ENCODE results near the gene ZIC2. TPM values are rescaled to one million over a fixed set of nuclear protein-coding genes. Genes with fewer than 3 reads are reported as not detected.

ZIC2 gene
- total and polyA plus RNA-seq, 2 of the 8 experiments (the other 6 are each of a cell fraction or from before 2014, with no cell fraction given): 53.2 to 372 TPM

DNA sequence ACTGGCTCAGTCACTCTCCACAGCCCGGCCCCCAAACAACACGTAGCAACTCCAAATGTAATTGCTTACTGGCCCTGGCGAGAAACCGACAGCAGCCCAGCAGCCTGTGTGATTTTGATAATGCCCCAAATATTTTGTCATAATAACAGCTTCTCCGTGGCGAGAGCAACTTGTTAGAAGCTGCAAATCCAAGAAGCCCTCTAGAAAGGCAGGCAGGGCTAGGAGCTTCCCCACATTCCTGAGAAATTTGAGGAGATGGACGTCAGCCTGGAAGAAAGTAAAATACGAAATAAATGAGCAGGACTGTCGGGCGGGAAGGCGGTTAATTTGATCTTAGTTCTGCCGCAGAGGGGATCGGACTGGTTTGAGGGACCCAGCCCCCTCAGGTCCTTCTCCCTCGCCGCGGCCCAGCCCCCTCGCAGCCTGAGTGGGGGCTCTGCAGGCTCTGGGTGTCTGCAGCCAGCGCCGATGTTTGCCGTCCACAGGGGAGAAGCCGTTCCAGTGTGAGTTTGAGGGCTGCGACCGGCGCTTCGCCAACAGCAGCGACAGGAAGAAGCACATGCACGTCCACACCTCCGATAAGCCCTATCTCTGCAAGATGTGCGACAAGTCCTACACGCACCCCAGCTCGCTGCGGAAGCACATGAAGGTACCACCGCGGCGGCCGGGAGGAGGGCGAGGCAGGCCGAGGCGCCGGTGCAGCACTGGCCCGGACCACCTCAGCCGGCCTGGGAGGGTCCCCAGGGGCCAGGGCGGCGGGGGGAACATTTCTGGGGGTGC is 3.1 kb downstream of the ZIC2 start:
- DNase-seq (ENCODE audit: low read depth in 1 of 2, low spot score in 2 of 2) (no peak), FAIRE-seq (no peak)
- peak overlapping the region; percentile 81; the same call in 1 of the 2 replicates for H2BK12ac ChIP-seq (ENCODE audit: low read depth, low read length)
- no peak overlapping the region for H3K14ac ChIP-seq (ENCODE audit: insufficient read length)
- peaks cover 18 to 48% (median 31%) of the 10 kb centered on the region in 4 experiments; a peak in 6 of 8 replicates for H3K36me3 ChIP-seq (ENCODE audit: control insufficient read depth in 2 of 4, insufficient read depth in 4 of 4, low read length in 3 of 4)
- ChIA-PET POLR2A (ENCODE audit: partially characterized antibody) (interaction anchor here (0.6 to 11.2 kb wide), 7 partner anchors 9 to 297 kb away, joined by 3 to 145 read pairs (median 39); partner anchors contain the start of gene ZIC5), CTCF (ENCODE audit: partially characterized antibody) (interaction anchor here (0.9 to 2.5 kb wide), 8 partner anchors 14 to 251 kb away, joined by 3 to 10 read pairs (median 3); no protein-coding TSS in a partner anchor)
- H3K4me2 ChIP-seq (ENCODE audit: insufficient read depth in 1 of 2, low read depth in 2 of 2, low read length in 2 of 2): peak overlapping the region; percentile 83 to 95
- H2BK20ac ChIP-seq (ENCODE audit: low read length): peak overlapping the region; percentile 55; the same call in 1 of the 2 replicates
- peaks cover 0 to 19% (median 4%) of the 10 kb centered on the region in 4 experiments; a peak in 6 of 7 replicates for H3K4me1 ChIP-seq (replicated peaks in 1 of 4; ENCODE audit: control insufficient read depth in 3 of 4, insufficient read depth in 4 of 4, low read length in 3 of 4)
- no peak overlapping the region; the same call in 1 of the 2 replicates for H2BK5ac ChIP-seq (ENCODE audit: low read depth, low read length)
- peaks cover 32% of the 10 kb centered on the region for H3K23me2 ChIP-seq (ENCODE audit: low read depth, low read length)
- peaks cover 0 to 18% (median 5%) of the 10 kb centered on the region in 4 experiments; a peak in 5 of 7 replicates for H3K27me3 ChIP-seq (replicated peaks in 1 of 4; ENCODE audit: control insufficient read depth in 3 of 4, extremely low read depth in 1 of 4, insufficient read depth in 3 of 4, low read length in 3 of 4)
- no peak overlapping the region for H2AK5ac ChIP-seq (ENCODE audit: low read depth, low read length)
- 0 out of 2 replicates have a peak overlapping the region, but pooled peaks have one; percentile 31 for H2BK15ac ChIP-seq (ENCODE audit: low read length)
- H3K4me3 ChIP-seq (ENCODE audit: extremely low read depth in 1 of 4, insufficient read depth in 2 of 4, low read depth in 3 of 4, low read length in 4 of 4): peak overlapping the region; percentile 93 to 96 (median 94)
- 2% methylated on average over 39 of the region's 44 CpGs; no CpG with 5 or more reads in 1 of the 2 experiments for WGBS, 2 experiments (ENCODE audit: extremely low coverage in 1 of 2, insufficient coverage in 1 of 2, insufficient read length in 1 of 2, insufficient replicate concordance in 2 of 2, low coverage in 1 of 2, low lambda C conversion rate in 2 of 2, missing lambda C conversion rate in 1 of 2)
- 0 out of 2 replicates have a peak overlapping the region, but pooled peaks have one; percentile 90 for H4K8ac ChIP-seq (ENCODE audit: extremely low read depth, insufficient read depth, low read length)
- H3K79me2 ChIP-seq (ENCODE audit: control insufficient read depth in 1 of 2, insufficient read depth in 2 of 2, low read length in 2 of 2): peaks cover 21 to 60% of the 10 kb centered on the region in 2 experiments
- peak overlapping the region; percentile 57 for H3K4ac ChIP-seq (replicated peaks; ENCODE audit: insufficient read length, low read depth, low read length)
- H3K18ac ChIP-seq (ENCODE audit: extremely low read depth, low read length): peak overlapping the region; percentile 85
- no peak overlapping the region for H2AFZ ChIP-seq (ENCODE audit: low read length)
- H4K5ac ChIP-seq (ENCODE audit: insufficient read length, low read depth, low read length): peak overlapping the region; percentile 36
- peak overlapping the region; percentile 10 for H3K56ac ChIP-seq (replicated peaks; ENCODE audit: insufficient read length, low read depth, low read length)
- no peak overlapping the region for H3K23ac ChIP-seq (ENCODE audit: insufficient read length)
- peak overlapping the region; percentile 35; the same call in 1 of the 2 replicates for H3K27ac ChIP-seq (ENCODE audit: low read depth, low read length)
- peak overlapping the region; percentile 89 for H4K91ac ChIP-seq (replicated peaks; ENCODE audit: insufficient read length, low read length)
- H3K79me1 ChIP-seq (ENCODE audit: low read depth, low read length): no peaks in the 10 kb centered on the region; the same call in 1 of the 2 replicates
- no peaks in the 10 kb centered on the region; a peak in 1 of 4 replicates for H3K9me3 ChIP-seq (ENCODE audit: insufficient read depth in 2 of 2, low read depth in 1 of 2, low read length in 1 of 2)
- peaks cover 18 to 27% of the 10 kb centered on the region in 2 experiments for H4K20me1 ChIP-seq (replicated peaks in 1 of 2; ENCODE audit: control insufficient read depth in 1 of 2, insufficient read depth in 2 of 2, low read length in 2 of 2)
- H2BK120ac ChIP-seq (replicated peaks; ENCODE audit: low read depth, low read length): no peak overlapping the region
- peak overlapping the region; percentile 76 to 88 (median 82) for H3K9ac ChIP-seq (replicated peaks in 1 of 4; ENCODE audit: extremely low read depth in 1 of 4, low read depth in 3 of 4, low read length in 3 of 4)
- no peak for TF ChIP-seq BACH1 (IDR thresholded peaks at IDR 0.05; ENCODE audit: low read length)
- peak; percentile 89 for TF ChIP-seq MAX (IDR thresholded peaks at IDR 0.05)
- no peak for TF ChIP-seq RNF2 (IDR thresholded peaks at IDR 0.05; ENCODE audit: borderline replicate concordance, low read depth, low read length, missing control alignments, poor library complexity, severe bottlenecking)
- TF ChIP-seq EZH2 (IDR thresholded peaks at IDR 0.05; ENCODE audit: low read depth, low read length, severe bottlenecking): no peak
- TF ChIP-seq E2F6 (IDR thresholded peaks at IDR 0.05): peak; percentile 82
- TF ChIP-seq CBX8 (IDR thresholded peaks at IDR 0.05; ENCODE audit: borderline replicate concordance, low read depth, low read length): no peak
- no peak for TF ChIP-seq YY1 (IDR thresholded peaks at IDR 0.05; ENCODE audit: low read depth, low read length)
- no peak for TF ChIP-seq CREB1 (IDR thresholded peaks at IDR 0.05)
- no peak for TF ChIP-seq SIX5 (IDR thresholded peaks at IDR 0.05; ENCODE audit: low read depth, low read length)
- no peak for TF ChIP-seq SP2 (IDR thresholded peaks at IDR 0.05; ENCODE audit: low read length)
